ENCODE results near the gene GAB1. TPM values are rescaled to one million over a fixed set of nuclear protein-coding genes. Genes with fewer than 3 reads are reported as not detected.

Gene GAB1
- total RNA-seq, 4 donors from 2014 or later = 102 to 129 (median 118) TPM

DNA sequence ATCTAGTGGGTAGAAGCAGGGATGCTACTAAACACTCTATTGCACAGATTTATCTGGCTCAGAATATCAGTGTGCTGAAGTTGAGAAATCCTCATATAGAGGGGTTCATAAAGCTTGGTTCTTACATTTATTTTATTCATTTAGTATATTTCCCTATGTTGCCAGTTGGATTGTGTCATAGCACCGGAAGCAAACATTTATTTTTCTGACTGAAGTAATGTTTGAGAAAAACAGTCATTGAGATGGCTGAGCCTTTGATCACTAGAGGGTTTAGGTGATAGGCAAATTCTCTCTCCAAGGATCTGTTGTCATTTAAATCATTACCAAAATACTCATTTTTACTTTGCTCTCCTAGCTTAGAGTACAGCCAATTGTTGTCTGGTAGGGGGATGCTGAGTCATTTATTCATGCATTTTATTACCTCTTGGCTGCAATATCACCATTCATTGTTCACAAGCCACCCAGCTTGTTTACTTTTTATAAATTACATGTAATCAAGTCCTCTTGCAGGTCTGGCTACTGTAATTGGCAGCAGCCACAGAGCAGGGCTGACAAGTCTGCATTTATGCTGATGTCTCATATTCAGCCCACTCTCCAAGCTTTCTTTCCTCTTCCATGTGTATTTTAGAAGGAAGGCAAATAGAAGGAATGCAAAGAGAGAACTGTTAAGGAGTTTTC lies 15.2 kb downstream of the GAB1 start:
- no peaks in the 10 kb centered on the region for H3K36me3 ChIP-seq
- ATAC-seq = no peak
- H3K27ac ChIP-seq = peak overlapping the region; percentile 60 to 68 (median 66)
- peaks cover 34 to 70% (median 35%) of the 10 kb centered on the region in 3 donors for H3K4me1 ChIP-seq
- WGBS, 2 donors (ENCODE audit: low coverage in 1 of 2) = 50% methylated on average over 1 of the region's 1 CpG; no CpG with 5 or more reads in 1 of the 2 donors
- H3K27me3 ChIP-seq = no peaks in the 10 kb centered on the region
- TF ChIP-seq POLR2AphosphoS5 (IDR thresholded peaks at IDR 0.05) = no peak
- no peak overlapping the region for H3K4me3 ChIP-seq
- no peaks in the 10 kb centered on the region for H3K9me3 ChIP-seq

DNA sequence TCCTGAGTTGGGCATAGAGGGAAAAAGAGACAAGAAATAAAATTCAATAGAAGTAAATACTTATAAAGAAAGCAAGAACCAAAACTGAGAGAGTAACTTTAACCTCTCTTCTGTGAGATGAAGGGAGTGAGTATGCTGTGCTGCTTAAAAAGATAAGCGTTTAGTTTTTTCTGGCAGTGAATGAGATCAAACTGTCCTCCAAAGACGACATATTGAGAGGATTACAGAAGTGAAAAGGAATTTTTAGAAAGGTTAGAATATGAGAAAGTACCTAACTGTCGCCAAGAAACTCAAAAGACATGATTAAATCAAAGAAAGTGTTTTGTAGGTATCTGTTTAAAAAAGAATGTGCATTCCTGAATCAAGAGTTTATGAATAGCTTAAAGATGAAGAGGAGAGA lies 16.0 kb downstream of the GAB1 start:
- Histone ChIP-seq H3K4me1 (peaks cover 33 to 78% (median 42%) of the 10 kb centered on the region in 3 donors), H3K27ac (peak overlapping the region; percentile 60 to 68 (median 66)), H3K36me3 (no peaks in the 10 kb centered on the region), H3K27me3 (no peaks in the 10 kb centered on the region), H3K9me3 (no peaks in the 10 kb centered on the region), H3K4me3 (no peak overlapping the region)
- TF ChIP-seq EP300 (IDR thresholded peaks at IDR 0.05) (no peak), POLR2A (IDR thresholded peaks at IDR 0.05) (no peak), POLR2AphosphoS5 (IDR thresholded peaks at IDR 0.05) (no peak)
- TF ChIP-seq, protein P1, sequence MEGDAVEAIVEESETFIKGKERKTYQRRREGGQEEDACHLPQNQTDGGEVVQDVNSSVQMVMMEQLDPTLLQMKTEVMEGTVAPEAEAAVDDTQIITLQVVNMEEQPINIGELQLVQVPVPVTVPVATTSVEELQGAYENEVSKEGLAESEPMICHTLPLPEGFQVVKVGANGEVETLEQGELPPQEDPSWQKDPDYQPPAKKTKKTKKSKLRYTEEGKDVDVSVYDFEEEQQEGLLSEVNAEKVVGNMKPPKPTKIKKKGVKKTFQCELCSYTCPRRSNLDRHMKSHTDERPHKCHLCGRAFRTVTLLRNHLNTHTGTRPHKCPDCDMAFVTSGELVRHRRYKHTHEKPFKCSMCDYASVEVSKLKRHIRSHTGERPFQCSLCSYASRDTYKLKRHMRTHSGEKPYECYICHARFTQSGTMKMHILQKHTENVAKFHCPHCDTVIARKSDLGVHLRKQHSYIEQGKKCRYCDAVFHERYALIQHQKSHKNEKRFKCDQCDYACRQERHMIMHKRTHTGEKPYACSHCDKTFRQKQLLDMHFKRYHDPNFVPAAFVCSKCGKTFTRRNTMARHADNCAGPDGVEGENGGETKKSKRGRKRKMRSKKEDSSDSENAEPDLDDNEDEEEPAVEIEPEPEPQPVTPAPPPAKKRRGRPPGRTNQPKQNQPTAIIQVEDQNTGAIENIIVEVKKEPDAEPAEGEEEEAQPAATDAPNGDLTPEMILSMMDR (IDR thresholded peaks at IDR 0.05) = no peak
- ATAC-seq = no peak
- 0 to 13% methylated on average over 2 to 3 of the region's 3 CpGs for WGBS, 2 donors (ENCODE audit: low coverage in 1 of 2)

DNA sequence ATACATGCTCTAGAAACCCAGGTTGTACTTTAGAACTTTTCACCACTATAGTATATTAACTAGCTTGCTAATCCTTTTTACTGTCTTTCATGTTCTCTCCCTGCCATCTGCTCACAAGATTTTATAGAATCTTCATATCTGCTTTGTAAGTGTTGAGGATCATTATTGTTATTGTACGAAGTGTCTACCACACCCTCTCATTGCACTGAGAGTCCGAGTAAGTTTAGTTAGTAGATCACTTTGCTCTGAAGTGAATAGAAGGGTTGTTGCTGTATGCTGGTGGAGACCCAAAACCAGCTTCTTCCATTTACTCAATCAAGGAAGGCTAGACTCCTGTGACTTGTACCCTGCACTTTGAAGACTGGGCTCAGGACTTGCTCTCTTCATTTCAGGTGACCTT lies 17.1 kb downstream of the GAB1 start:
- peak overlapping the region; percentile 27 to 68 (median 60) for H3K27ac ChIP-seq
- H3K4me1 ChIP-seq = peaks cover 29 to 89% (median 47%) of the 10 kb centered on the region in 3 donors
- H3K4me3 ChIP-seq = no peak overlapping the region
- no peaks in the 10 kb centered on the region for H3K27me3 ChIP-seq
- TF ChIP-seq, protein P1 (IDR thresholded peaks at IDR 0.05) = no peak
- no peak for TF ChIP-seq POLR2A (IDR thresholded peaks at IDR 0.05)
- TF ChIP-seq POLR2AphosphoS5 (IDR thresholded peaks at IDR 0.05) = no peak
- no peak for TF ChIP-seq EP300 (IDR thresholded peaks at IDR 0.05)
- no peak for ATAC-seq
- WGBS, 2 donors (ENCODE audit: low coverage in 1 of 2) = 22 to 46% methylated on average over 2 of the region's 2 CpGs
- H3K9me3 ChIP-seq = no peaks in the 10 kb centered on the region
- no peaks in the 10 kb centered on the region for H3K36me3 ChIP-seq

DNA sequence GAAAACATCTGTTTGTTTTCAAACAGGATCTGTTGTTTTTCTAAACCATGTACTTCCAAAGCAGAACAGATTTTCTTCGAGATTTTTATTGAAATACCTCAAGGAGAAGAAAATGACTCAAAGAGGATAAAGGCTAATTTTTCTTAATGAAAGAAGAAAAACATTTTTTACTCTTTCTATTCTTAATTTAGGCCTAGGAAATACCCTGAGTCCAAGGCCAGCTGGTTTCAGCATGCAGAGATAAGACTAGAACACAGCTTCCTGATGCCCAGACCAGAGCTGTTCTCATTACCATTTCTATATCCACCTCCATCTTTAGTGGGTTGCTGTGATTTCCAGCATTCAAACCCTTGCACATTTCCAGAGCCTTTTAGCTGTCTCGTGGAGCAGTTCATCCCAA lies 18.3 kb downstream of the GAB1 start:
- Histone ChIP-seq H3K27ac (peak overlapping the region; percentile 41 to 68 (median 52)), H3K9me3 (no peaks in the 10 kb centered on the region), H3K27me3 (no peaks in the 10 kb centered on the region), H3K4me3 (no peak overlapping the region), H3K4me1 (peaks cover 40 to 100% (median 56%) of the 10 kb centered on the region in 3 donors), H3K36me3 (no peaks in the 10 kb centered on the region)
- WGBS, 2 donors (ENCODE audit: low coverage in 1 of 2) = 42 to 50% methylated on average over 1 to 2 of the region's 2 CpGs
- TF ChIP-seq EP300 (IDR thresholded peaks at IDR 0.05) = no peak
- TF ChIP-seq, protein P1 (IDR thresholded peaks at IDR 0.05) = no peak
- TF ChIP-seq POLR2A (IDR thresholded peaks at IDR 0.05) = no peak
- TF ChIP-seq POLR2AphosphoS5 (IDR thresholded peaks at IDR 0.05) = no peak
- no peak for ATAC-seq

DNA sequence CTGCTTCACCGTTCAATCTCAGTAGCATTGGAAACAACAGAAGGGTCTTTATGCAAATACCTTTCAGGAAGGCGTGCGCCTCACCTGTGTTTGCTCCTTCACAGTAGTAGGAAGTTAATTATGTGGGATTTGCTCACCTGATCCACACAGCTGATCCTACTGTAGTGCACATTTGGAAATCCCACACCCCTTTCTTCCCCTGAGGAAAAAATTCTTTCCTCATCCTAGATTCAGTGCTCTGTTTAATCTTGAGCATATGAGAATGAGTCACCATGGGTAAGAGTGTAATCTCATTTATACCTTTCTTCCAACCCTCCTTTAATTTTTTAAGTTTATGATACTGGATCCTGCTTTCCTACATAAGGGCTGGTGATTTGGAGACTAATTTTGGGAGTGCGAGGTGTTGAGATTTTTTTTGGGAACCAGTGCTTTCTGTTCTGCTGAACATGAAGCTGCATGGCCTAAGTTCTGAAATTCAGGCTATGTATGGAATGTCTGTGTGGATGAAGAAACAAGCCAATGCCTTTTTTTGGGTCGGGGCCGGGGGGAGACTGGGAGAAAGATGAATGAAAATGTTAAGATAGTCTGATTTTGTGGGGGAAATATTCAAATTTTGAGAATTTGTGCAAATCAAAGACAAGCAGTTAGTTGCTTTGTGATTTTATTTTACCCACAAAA lies 19.0 kb downstream of the GAB1 start:
- H3K27me3 ChIP-seq = no peaks in the 10 kb centered on the region
- ATAC-seq = peak; percentile 59
- peak overlapping the region; percentile 41 to 68 (median 52) for H3K27ac ChIP-seq
- 22 to 58% methylated on average over 3 to 6 of the region's 6 CpGs for WGBS, 2 donors (ENCODE audit: low coverage in 1 of 2)
- no peaks in the 10 kb centered on the region for H3K36me3 ChIP-seq
- no peak overlapping the region for H3K4me3 ChIP-seq
- H3K9me3 ChIP-seq = no peaks in the 10 kb centered on the region
- TF ChIP-seq POLR2A (IDR thresholded peaks at IDR 0.05) (no peak), POLR2AphosphoS5 (IDR thresholded peaks at IDR 0.05) (no peak), EP300 (IDR thresholded peaks at IDR 0.05) (no peak)
- H3K4me1 ChIP-seq = peaks cover 47 to 100% (median 62%) of the 10 kb centered on the region in 3 donors
